ENCODE results near the gene TMEM167B. TPM values are rescaled to one million over a fixed set of nuclear protein-coding genes. Genes with fewer than 3 reads are reported as not detected.

The TMEM167B gene
- total and polyA plus RNA-seq, 2 of the 4 experiments (the other 2 are of a cell fraction): 21.6 to 32.1 TPM

DNA sequence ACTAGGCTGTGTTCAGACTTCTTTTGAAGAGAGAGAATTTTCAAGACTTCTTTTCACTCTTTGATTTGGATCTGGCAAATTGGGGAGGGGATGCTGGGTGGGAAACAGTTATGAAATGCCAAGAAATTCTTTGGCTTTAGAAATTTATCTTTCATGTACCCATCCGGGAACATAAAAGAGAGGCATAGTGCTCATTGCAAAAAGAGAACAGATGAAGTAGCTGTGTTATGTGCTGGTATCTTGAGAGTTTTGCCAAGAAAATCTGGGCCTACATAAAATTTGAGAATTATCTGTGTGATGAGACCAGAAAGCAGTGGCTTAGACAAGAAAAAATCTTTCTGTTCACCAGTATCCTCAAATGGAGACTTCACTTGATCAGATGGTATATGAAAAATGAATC is 4.3 kb downstream of the TMEM167B start:
- H3K4me1 ChIP-seq (ENCODE audit: control insufficient read depth, insufficient read depth, low read length): peaks cover 8% of the 10 kb centered on the region; the same call in 1 of the 2 replicates
- BruUV-seq (replicated peaks): no TSS peak
- DNase-seq (no peak), ATAC-seq (ENCODE audit: low read depth) (no peak)
- H2BK15ac ChIP-seq (ENCODE audit: low read depth, low read length): peak overlapping the region; percentile 71; the same call in 1 of the 3 replicates
- H3K18ac ChIP-seq (ENCODE audit: low read depth, low read length): peak overlapping the region; percentile 10; the same call in 1 of the 2 replicates
- peak overlapping the region; percentile 8; the same call in 1 of the 2 replicates for H3K9ac ChIP-seq (ENCODE audit: low read depth, low read length)
- peaks cover 22 to 49% of the 10 kb centered on the region in 2 experiments for H3K79me1 ChIP-seq (ENCODE audit: low read depth in 1 of 2, low read length in 2 of 2)
- no peak for TF ChIP-seq CEBPB (IDR thresholded peaks at IDR 0.05; ENCODE audit: low read depth, low read length)
- no peak for TF ChIP-seq NFE2L2 (IDR thresholded peaks at IDR 0.05; ENCODE audit: low read depth, low read length)
- TF ChIP-seq SMC3 (IDR thresholded peaks at IDR 0.05; ENCODE audit: low read depth, low read length): no peak
- no peak for TF ChIP-seq CHD1 (IDR thresholded peaks at IDR 0.05; ENCODE audit: low read depth, low read length)
- TF ChIP-seq, protein P1, sequence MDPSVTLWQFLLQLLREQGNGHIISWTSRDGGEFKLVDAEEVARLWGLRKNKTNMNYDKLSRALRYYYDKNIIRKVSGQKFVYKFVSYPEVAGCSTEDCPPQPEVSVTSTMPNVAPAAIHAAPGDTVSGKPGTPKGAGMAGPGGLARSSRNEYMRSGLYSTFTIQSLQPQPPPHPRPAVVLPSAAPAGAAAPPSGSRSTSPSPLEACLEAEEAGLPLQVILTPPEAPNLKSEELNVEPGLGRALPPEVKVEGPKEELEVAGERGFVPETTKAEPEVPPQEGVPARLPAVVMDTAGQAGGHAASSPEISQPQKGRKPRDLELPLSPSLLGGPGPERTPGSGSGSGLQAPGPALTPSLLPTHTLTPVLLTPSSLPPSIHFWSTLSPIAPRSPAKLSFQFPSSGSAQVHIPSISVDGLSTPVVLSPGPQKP (IDR thresholded peaks at IDR 0.05; ENCODE audit: borderline replicate concordance, low read depth, low read length): no peak
- TF ChIP-seq RFX5 (IDR thresholded peaks at IDR 0.05; ENCODE audit: low read depth, low read length): no peak
- no peak for TF ChIP-seq CTCF (conservative IDR thresholded peaks at IDR 0.05; ENCODE audit: low read depth, low read length)
- no peak for TF ChIP-seq MAFK (IDR thresholded peaks at IDR 0.05; ENCODE audit: low read depth, low read length)
- no peak for TF ChIP-seq RAD21 (IDR thresholded peaks at IDR 0.05; ENCODE audit: low read length)
- TF ChIP-seq POLR2A (IDR thresholded peaks at IDR 0.05; ENCODE audit: low read depth, low read length): no peak
- no peak for TF ChIP-seq FOS (IDR thresholded peaks at IDR 0.05; ENCODE audit: low read depth, low read length)
- no peak for TF ChIP-seq MXI1 (IDR thresholded peaks at IDR 0.05; ENCODE audit: borderline replicate concordance, low read depth, low read length)
- TF ChIP-seq USF2 (IDR thresholded peaks at IDR 0.05; ENCODE audit: low read depth, low read length): no peak
- no peak for TF ChIP-seq BHLHE40 (IDR thresholded peaks at IDR 0.05; ENCODE audit: low read depth, low read length)
- no peak for TF ChIP-seq RCOR1 (IDR thresholded peaks at IDR 0.05; ENCODE audit: insufficient replicate concordance, low read length)
- no peak for TF ChIP-seq MAZ (IDR thresholded peaks at IDR 0.05; ENCODE audit: borderline replicate concordance, low read depth, low read length)
- H4K91ac ChIP-seq (ENCODE audit: insufficient read depth, low read depth, low read length): peak overlapping the region; percentile 73
- no peaks in the 10 kb centered on the region for H3K27me3 ChIP-seq (ENCODE audit: control insufficient read depth, insufficient read depth, low read length)
- peak overlapping the region; percentile 49 for H2BK5ac ChIP-seq (ENCODE audit: low read depth, low read length, poor library complexity, severe bottlenecking)
- no CpG with 5 or more reads among the region's 1 CpG for WGBS, 2 experiments (ENCODE audit: extremely low coverage in 2 of 2, insufficient read length in 1 of 2)
- H3K4me3 ChIP-seq (ENCODE audit: insufficient read depth, low read depth, low read length): no peak overlapping the region
- peak overlapping the region; percentile 69; the same call in 1 of the 2 replicates for H3K4me2 ChIP-seq (ENCODE audit: low read depth, low read length)
- POLR2A ChIA-PET (ENCODE audit: unreplicated experiment): interaction anchor here (0.7 kb wide), 1 partner anchor 27 kb away, joined by 3 read pairs; no protein-coding TSS in a partner anchor
- H4K5ac ChIP-seq (ENCODE audit: low read depth, low read length): peak overlapping the region; percentile 45; the same call in 1 of the 2 replicates
- H2AK5ac ChIP-seq (ENCODE audit: low read depth, low read length): peak overlapping the region; percentile 54; the same call in 1 of the 2 replicates
- H2AK9ac ChIP-seq (replicated peaks; ENCODE audit: low read depth, low read length, poor library complexity): no peak overlapping the region
- intact Hi-C loops (cut with micrococcal nuclease): no loop called here
- in situ Hi-C loops (cut with MboI; ENCODE audit: low sequenced_read_pairs): no loop called here
- H3K36me3 ChIP-seq (ENCODE audit: control insufficient read depth, insufficient read depth, low read length): peaks cover 3% of the 10 kb centered on the region; the same call in 1 of the 2 replicates
- peak overlapping the region; percentile 82 for H3K56ac ChIP-seq (ENCODE audit: extremely low read depth, insufficient read depth, low read length)
- H3K14ac ChIP-seq (replicated peaks; ENCODE audit: low read depth, low read length): peak overlapping the region; percentile 2; the same call in 1 of the 2 replicates
- CTCF ChIA-PET: no interaction called here
- H3K23ac ChIP-seq (ENCODE audit: low read depth, low read length): peak overlapping the region; percentile 32
- peaks cover 4% of the 10 kb centered on the region for H3K9me1 ChIP-seq (ENCODE audit: insufficient read depth, low read length)
- H2BK120ac ChIP-seq (ENCODE audit: low read depth, low read length): peak overlapping the region; percentile 78
- peak overlapping the region; percentile 42 to 83 for H4K8ac ChIP-seq (ENCODE audit: low read depth in 2 of 2, low read length in 2 of 2)
- no peak overlapping the region for H2AFZ ChIP-seq (replicated peaks; ENCODE audit: low read length, poor library complexity)
- H3K27ac ChIP-seq (ENCODE audit: insufficient read depth, low read length): peak overlapping the region; percentile 66
- peak overlapping the region; percentile 62; the same call in 1 of the 2 replicates for H3K4ac ChIP-seq (ENCODE audit: low read depth, low read length)
- dilution Hi-C loops (cut with HindIII; ENCODE audit: low sequenced_read_pairs, unreplicated experiment): no loop called here
- H3K9me3 ChIP-seq (ENCODE audit: control insufficient read depth, insufficient read depth, low read length): no peaks in the 10 kb centered on the region
- peak overlapping the region; percentile 53 for H2BK20ac ChIP-seq (ENCODE audit: low read depth, low read length)
- no peaks in the 10 kb centered on the region for H4K20me1 ChIP-seq (ENCODE audit: insufficient read depth, low read length)
